ENCODE measurements around the gene TIMM44.

DNA sequence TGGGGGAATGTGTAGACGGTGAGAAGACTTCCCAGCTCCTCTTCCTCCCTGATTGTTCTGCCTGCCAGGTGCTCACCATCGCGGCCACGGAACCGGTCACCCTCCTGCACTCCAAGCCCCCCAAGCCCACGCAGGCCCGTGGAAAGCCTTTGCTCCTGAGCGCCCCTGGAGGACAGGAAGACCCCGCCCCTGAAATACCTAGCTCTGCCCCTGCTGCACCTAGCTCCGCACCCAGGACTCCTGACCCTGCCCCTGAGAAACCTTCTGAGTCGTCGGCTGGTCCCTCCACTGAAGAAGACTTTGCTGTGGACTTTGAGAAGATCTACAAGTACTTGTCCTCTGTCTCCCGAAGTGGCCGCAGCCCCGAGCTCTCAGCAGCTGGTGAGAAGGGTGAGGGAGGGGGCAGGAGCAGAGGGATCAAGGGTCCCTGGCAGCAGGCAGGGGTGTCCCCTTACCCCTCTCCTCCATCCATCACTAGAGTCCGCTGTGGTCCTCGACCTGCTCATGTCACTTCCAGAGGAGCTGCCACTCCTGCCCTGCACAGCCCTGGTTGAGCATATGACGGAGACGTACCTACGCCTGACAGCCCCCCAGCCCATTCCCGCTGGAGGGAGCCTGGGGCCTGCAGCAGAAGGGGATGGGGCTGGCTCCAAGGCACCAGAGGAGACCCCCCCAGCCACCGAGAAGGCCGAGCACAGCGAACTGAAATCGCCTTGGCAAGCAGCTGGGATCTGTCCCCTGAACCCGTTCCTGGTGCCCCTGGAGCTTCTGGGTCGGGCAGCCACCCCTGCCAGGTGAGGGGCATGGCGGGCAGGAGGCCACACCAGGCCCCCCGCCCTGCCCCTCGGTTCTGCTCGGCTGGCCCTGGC, 21.3 kb downstream of the TIMM44 start:
- TF ChIP-seq, protein P1, sequence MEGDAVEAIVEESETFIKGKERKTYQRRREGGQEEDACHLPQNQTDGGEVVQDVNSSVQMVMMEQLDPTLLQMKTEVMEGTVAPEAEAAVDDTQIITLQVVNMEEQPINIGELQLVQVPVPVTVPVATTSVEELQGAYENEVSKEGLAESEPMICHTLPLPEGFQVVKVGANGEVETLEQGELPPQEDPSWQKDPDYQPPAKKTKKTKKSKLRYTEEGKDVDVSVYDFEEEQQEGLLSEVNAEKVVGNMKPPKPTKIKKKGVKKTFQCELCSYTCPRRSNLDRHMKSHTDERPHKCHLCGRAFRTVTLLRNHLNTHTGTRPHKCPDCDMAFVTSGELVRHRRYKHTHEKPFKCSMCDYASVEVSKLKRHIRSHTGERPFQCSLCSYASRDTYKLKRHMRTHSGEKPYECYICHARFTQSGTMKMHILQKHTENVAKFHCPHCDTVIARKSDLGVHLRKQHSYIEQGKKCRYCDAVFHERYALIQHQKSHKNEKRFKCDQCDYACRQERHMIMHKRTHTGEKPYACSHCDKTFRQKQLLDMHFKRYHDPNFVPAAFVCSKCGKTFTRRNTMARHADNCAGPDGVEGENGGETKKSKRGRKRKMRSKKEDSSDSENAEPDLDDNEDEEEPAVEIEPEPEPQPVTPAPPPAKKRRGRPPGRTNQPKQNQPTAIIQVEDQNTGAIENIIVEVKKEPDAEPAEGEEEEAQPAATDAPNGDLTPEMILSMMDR (conservative IDR thresholded peaks at IDR 0.05; ENCODE audit: low read depth, low read length): no peak
- TF ChIP-seq EZH2 (IDR thresholded peaks at IDR 0.05; ENCODE audit: borderline replicate concordance, low read depth, low read length, poor library complexity, severe bottlenecking): no peak

Measured in A673 (cell line).